H9 (cell line): ENCODE measurements around the gene KIF9. TPM values are rescaled to one million over a fixed set of nuclear protein-coding genes. Genes with fewer than 3 reads are reported as not detected.

Experiments
- DNase-seq: peaks from one replicate; pipeline ENCODE4 v3.0.0-alpha.2; 2017
- H2AFZ ChIP-seq: one replicate; pipeline ENCODE4 v1.6.1; 2013; ENCODE audit warnings: mild to moderate bottlenecking, low read length, control low read depth, moderate library complexity
- H2AK5ac ChIP-seq: 2 replicates; pipeline ENCODE4 v1.6.1; 2013; ENCODE audit warnings: low read length, control low read depth, mixed read lengths; ENCODE audit not compliant: insufficient read length
- H2BK120ac ChIP-seq: one replicate; pipeline ENCODE4 v1.6.1; 2013; ENCODE audit warnings: low read depth, mild to moderate bottlenecking, low read length, control low read depth, inconsistent platforms; ENCODE audit not compliant: poor library complexity, severe bottlenecking
- H2BK12ac ChIP-seq: 2 replicates; pipeline ENCODE4 v1.6.1; 2013; ENCODE audit warnings: low read length, control low read depth, mixed read lengths, low read depth; ENCODE audit not compliant: insufficient read length
- H2BK15ac ChIP-seq: 2 replicates; pipeline ENCODE4 v1.6.1; 2013; ENCODE audit warnings: low read depth, low read length, control low read depth
- H2BK20ac ChIP-seq: one replicate; pipeline ENCODE4 v1.6.1; 2013; ENCODE audit warnings: low read depth, mild to moderate bottlenecking, low read length, control low read depth, inconsistent platforms; ENCODE audit not compliant: poor library complexity, severe bottlenecking
- H2BK5ac ChIP-seq: 2 replicates; pipeline ENCODE4 v1.6.1; 2013; ENCODE audit warnings: low read length, control low read depth, mixed read lengths; ENCODE audit not compliant: insufficient read length
- H3K14ac ChIP-seq: 2 replicates; pipeline ENCODE4 v1.6.1; 2013; ENCODE audit warnings: low read length, control low read depth; ENCODE audit not compliant: insufficient read depth
- H3K18ac ChIP-seq: 2 replicates; pipeline ENCODE4 v1.6.1; 2013; ENCODE audit warnings: low read depth, mild to moderate bottlenecking, mixed read lengths, low read length, control low read depth; ENCODE audit not compliant: insufficient read length
- H3K23ac ChIP-seq: 2 replicates; pipeline ENCODE4 v1.6.1; 2013; ENCODE audit warnings: low read length, control low read depth, mixed read lengths, low read depth; ENCODE audit not compliant: insufficient read length
- H3K23me2 ChIP-seq: 2 replicates; pipeline ENCODE4 v1.6.1; 2013; ENCODE audit warnings: low read depth, mild to moderate bottlenecking, mixed read lengths, low read length, control low read depth; ENCODE audit not compliant: insufficient read length, poor library complexity, severe bottlenecking
- H3K27ac ChIP-seq: 2 replicates; pipeline ENCODE4 v1.5.1; 2013; ENCODE audit warnings: low read length, control low read depth, mixed read lengths, low read depth; ENCODE audit not compliant: insufficient read length
- H3K27me3 ChIP-seq: 2 replicates; pipeline ENCODE4 v1.6.1; 2013; ENCODE audit warnings: low read length, control low read depth, inconsistent platforms; ENCODE audit not compliant: insufficient read depth
- H3K4ac ChIP-seq: 2 replicates; pipeline ENCODE4 v1.6.1; 2013; ENCODE audit warnings: low read depth, mild to moderate bottlenecking, control low read depth, inconsistent platforms, low read length, moderate library complexity
- H3K4me1 ChIP-seq: 2 replicates; pipeline ENCODE4 v1.6.1; 2013; ENCODE audit warnings: low read length, control low read depth, inconsistent platforms; ENCODE audit not compliant: insufficient read depth
- H3K4me2 ChIP-seq: 2 replicates; pipeline ENCODE4 v1.6.1; 2013; ENCODE audit warnings: low read length, control low read depth, mixed read lengths; ENCODE audit not compliant: insufficient read length, insufficient read depth
- H3K56ac ChIP-seq: 2 replicates; pipeline ENCODE4 v1.6.1; 2013; ENCODE audit warnings: low read depth, mild to moderate bottlenecking, mixed read lengths, low read length, control low read depth; ENCODE audit not compliant: insufficient read length
- H3K79me1 ChIP-seq: 2 replicates; pipeline ENCODE4 v1.6.1; 2013; ENCODE audit warnings: low read depth, mild to moderate bottlenecking, moderate library complexity, low read length, control low read depth, inconsistent platforms; ENCODE audit not compliant: insufficient read depth, poor library complexity, severe bottlenecking
- H3K79me2 ChIP-seq: 2 replicates; pipeline ENCODE4 v1.6.1; 2013; ENCODE audit warnings: low read length, control low read depth, inconsistent platforms; ENCODE audit not compliant: insufficient read depth
- H3K9ac ChIP-seq: 2 replicates; pipeline ENCODE4 v1.6.1; 2013; ENCODE audit warnings: low read length, control low read depth, mixed read lengths; ENCODE audit not compliant: insufficient read length; ENCODE audit errors: extremely low read depth
- H3K9me3 ChIP-seq: one replicate; pipeline ENCODE4 v1.6.1; 2013; ENCODE audit warnings: low read depth, low read length, inconsistent platforms; ENCODE audit not compliant: control insufficient read depth
- H3T11ph ChIP-seq: one replicate; pipeline ENCODE4 v1.6.1; 2013; ENCODE audit warnings: mild to moderate bottlenecking, low read length, control low read depth, inconsistent platforms
- H4K20me1 ChIP-seq: one replicate; pipeline ENCODE4 v1.6.1; 2013; ENCODE audit not compliant: control insufficient read depth, insufficient read length, insufficient read depth
- H4K5ac ChIP-seq: 2 replicates; pipeline ENCODE4 v1.6.1; 2013; ENCODE audit warnings: low read depth, mild to moderate bottlenecking, mixed read lengths, low read length, control low read depth; ENCODE audit not compliant: insufficient read length
- H4K8ac ChIP-seq: replicated peaks from 2 replicates; pipeline ENCODE4 v1.6.1; 2013; ENCODE audit warnings: low read length, control low read depth, mixed read lengths, low read depth; ENCODE audit not compliant: insufficient read length
- H4K91ac ChIP-seq: 2 replicates; pipeline ENCODE4 v1.6.1; 2013; ENCODE audit warnings: low read depth, mild to moderate bottlenecking, moderate library complexity, mixed read lengths, low read length, control low read depth; ENCODE audit not compliant: insufficient read length
- H3K27ac Mint-ChIP-seq, 3 experiments: 2 replicates in 2 of 3; 3 replicates in 1 of 3; pipeline ENCODE4 v1.8.0; 2020 to 2021; ENCODE audit warnings: mixed read lengths in 3 of 3, mild to moderate bottlenecking in 1 of 3, moderate library complexity in 1 of 3
- H3K27me3 Mint-ChIP-seq: 2 replicates; pipeline ENCODE4 v1.8.0; 2021; ENCODE audit warnings: low read depth, mild to moderate bottlenecking, moderate library complexity, mixed read lengths
- H3K36me3 Mint-ChIP-seq, 3 experiments: 2 replicates in 2 of 3; 3 replicates in 1 of 3; pipeline ENCODE4 v1.8.0; 2020 to 2021; ENCODE audit warnings: low read depth in 3 of 3, mixed read lengths in 3 of 3; ENCODE audit not compliant: insufficient read depth in 1 of 3
- H3K4me1 Mint-ChIP-seq, 2 experiments: 2 replicates each; pipeline ENCODE4 v1.8.0; 2020; ENCODE audit warnings: mixed read lengths in 2 of 2
- H3K4me3 Mint-ChIP-seq, 2 experiments: 2 replicates in 1 of 2; 3 replicates in 1 of 2; pipeline ENCODE4 v1.8.0; 2020 to 2021; ENCODE audit warnings: mild to moderate bottlenecking in 2 of 2, mixed read lengths in 2 of 2, moderate library complexity in 1 of 2
- H3K9me3 Mint-ChIP-seq, 2 experiments: 2 replicates in 1 of 2; 3 replicates in 1 of 2; pipeline ENCODE4 v1.8.0; 2020; ENCODE audit warnings: mild to moderate bottlenecking in 2 of 2, mixed read lengths in 2 of 2, moderate library complexity in 1 of 2
- CTCF ChIP-seq: fragments of 200-600 bp; sonication (generic); conservative IDR thresholded peaks from 3 replicates; pipeline ENCODE4 v1.8.0; 2021; ENCODE audit warnings: antibody characterized with exemption, mild to moderate bottlenecking
- WGBS: extraction: QIAGEN DNeasy Blood & Tissue Kit; methylation state at CpG from one replicate; pipeline ENCODE4 v1.1.7; 2013; ENCODE audit warnings: missing lambda C conversion rate, low lambda C conversion rate, mixed read lengths; ENCODE audit not compliant: insufficient read length; ENCODE audit errors: extremely low coverage; 5-methylcytosine and 5-hydroxymethylcytosine counted together
- total RNA-seq: library from RNA; stranded (reverse); gene quantifications from 2 replicates; pipeline ENCODE4 v1.2.1, GENCODE V29; 2021

Gene KIF9
- total RNA-seq, 1 experiment from 2014 or later, result 8.4 TPM

DNA sequence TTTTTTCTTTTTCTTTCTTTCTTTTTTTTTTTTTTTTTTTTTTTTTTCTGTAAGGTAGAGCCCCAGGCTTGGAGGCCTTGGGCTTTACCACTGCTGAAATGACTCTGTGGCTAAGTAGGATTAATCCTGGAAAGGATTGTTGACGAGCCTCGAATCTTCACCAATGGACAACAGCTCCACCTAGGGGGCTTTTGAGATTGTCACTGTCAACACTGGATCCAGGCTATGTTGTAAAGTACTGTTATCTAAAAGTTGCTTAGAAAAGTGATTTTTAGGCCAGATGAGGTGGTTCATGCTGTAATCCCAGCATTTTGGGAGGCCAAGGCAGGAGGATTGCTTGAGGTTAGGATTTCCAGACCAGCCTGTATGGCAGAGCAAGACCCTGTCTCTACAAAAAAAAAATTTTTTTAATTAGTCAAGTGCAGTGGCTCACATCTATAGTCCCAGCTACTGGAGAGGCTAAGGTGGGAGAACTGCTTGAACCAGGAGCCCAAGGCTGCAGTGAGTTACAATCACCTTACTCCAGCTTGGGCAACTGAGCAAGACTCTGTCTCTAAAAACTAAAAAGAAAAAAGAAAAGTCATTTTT is 41.8 kb upstream of the KIF9 start:
- Histone ChIP-seq H2BK120ac (no peak overlapping the region), H2BK12ac (no peak overlapping the region), H4K8ac (no peak overlapping the region), H3K9me3 (no peaks in the 10 kb centered on the region), H2BK15ac (no peak overlapping the region), H3K79me2 (no peaks in the 10 kb centered on the region), H3K27ac (no peak overlapping the region), H3K9ac (no peak overlapping the region), H3K23ac (no peak overlapping the region), H4K20me1 (no peaks in the 10 kb centered on the region), H2BK5ac (no peak overlapping the region), H4K91ac (no peak overlapping the region), H2AFZ (no peak overlapping the region), H3K79me1 (peaks cover 2% of the 10 kb centered on the region), H3K4me2 (no peak overlapping the region), H3K18ac (no peak overlapping the region), H2AK5ac (no peak overlapping the region), H4K5ac (no peak overlapping the region), H2BK20ac (no peak overlapping the region), H3K14ac (no peak overlapping the region), H3K27me3 (no peaks in the 10 kb centered on the region), H3T11ph (no peak overlapping the region), H3K4me1 (no peaks in the 10 kb centered on the region), H3K23me2 (no peaks in the 10 kb centered on the region), H3K56ac (no peak overlapping the region), H3K4ac (no peak overlapping the region)
- H3K4me3 Mint-ChIP-seq, result no peak overlapping the region
- peaks cover 0 to 3% of the 10 kb centered on the region in 2 experiments; a peak in 2 of 4 replicates for H3K4me1 Mint-ChIP-seq
- TF ChIP-seq CTCF, result peak; percentile 86
- no peaks in the 10 kb centered on the region for H3K9me3 Mint-ChIP-seq
- peak; percentile 60 for DNase-seq
- peaks cover 33 to 82% (median 69%) of the 10 kb centered on the region in 3 experiments for H3K36me3 Mint-ChIP-seq
- H3K27ac Mint-ChIP-seq, result no peak overlapping the region
- H3K27me3 Mint-ChIP-seq, result no peaks in the 10 kb centered on the region
- no CpG with 5 or more reads among the region's 2 CpGs for WGBS
